DND-41 (cell line): Measurements from ENCODE around the gene USP4.

Experiments
- ATAC-seq: fragments of 200-7000 bp; cut with Tn5 transposase; 3 replicates; pipeline ENCODE4 v1.9.1; 2021; ENCODE audit warnings: low read depth; ENCODE audit not compliant: insufficient read depth
- DNase-seq: peaks from one replicate; pipeline ENCODE4 v3.0.0-alpha.2; 2020
- H2AFZ ChIP-seq: 2 replicates; pipeline ENCODE4 v1.6.0; 2012; ENCODE audit warnings: low read depth, low read length
- H3K27ac ChIP-seq: 2 replicates; pipeline ENCODE4 v1.5.1; 2012; ENCODE audit warnings: low read length, inconsistent platforms
- H3K27me3 ChIP-seq: fragments of 200-600 bp; sonication (generic); 2 replicates; pipeline ENCODE4 v1.6.0; 2012; ENCODE audit warnings: low read length, mild to moderate bottlenecking, inconsistent platforms; ENCODE audit not compliant: insufficient read depth, poor library complexity
- H3K36me3 ChIP-seq: 2 replicates; pipeline ENCODE4 v1.5.1; 2012; ENCODE audit warnings: low read length, inconsistent platforms; ENCODE audit not compliant: insufficient read depth
- H3K4me1 ChIP-seq: 2 replicates; pipeline ENCODE4 v1.5.1; 2012; ENCODE audit warnings: mild to moderate bottlenecking, low read length; ENCODE audit not compliant: insufficient read depth
- H3K4me2 ChIP-seq: 2 replicates; pipeline ENCODE4 v1.6.0; 2012; ENCODE audit warnings: mild to moderate bottlenecking, moderate library complexity, low read length, inconsistent platforms; ENCODE audit not compliant: insufficient read depth
- H3K4me3 ChIP-seq, 2 experiments: fragments of 200-600 bp in 1 of 2; shearing (Covaris generic) in 1 of 2; 2 replicates each; pipeline ENCODE4 v1.5.1; 2012 to 2016; ENCODE audit warnings: inconsistent platforms in 2 of 2, low read length in 2 of 2, mild to moderate bottlenecking in 2 of 2, low read depth in 1 of 2, moderate library complexity in 1 of 2
- H3K79me2 ChIP-seq: 2 replicates; pipeline ENCODE4 v1.6.0; 2012; ENCODE audit warnings: low read length, inconsistent platforms; ENCODE audit not compliant: insufficient read depth
- H3K9ac ChIP-seq: 2 replicates; pipeline ENCODE4 v1.6.0; 2012; ENCODE audit warnings: low read depth, mild to moderate bottlenecking, inconsistent platforms, low read length, moderate library complexity
- H3K9me3 ChIP-seq: 2 replicates; pipeline ENCODE4 v1.5.1; 2012; ENCODE audit warnings: low read length, moderate library complexity, mild to moderate bottlenecking, inconsistent platforms; ENCODE audit not compliant: insufficient read depth, severe bottlenecking
- H4K20me1 ChIP-seq: 2 replicates; pipeline ENCODE4 v1.6.0; 2012; ENCODE audit warnings: low read length; ENCODE audit not compliant: insufficient read depth
- EZH2 ChIP-seq: IDR thresholded peaks from 3 replicates; pipeline ENCODE4 v1.6.1; 2012; ENCODE audit warnings: borderline replicate concordance, low read depth, mild to moderate bottlenecking, moderate library complexity, low read length, inconsistent platforms; ENCODE audit not compliant: severe bottlenecking
- TF ChIP-seq, protein P1 (sequence below): IDR thresholded peaks from 2 replicates; pipeline ENCODE4 v1.5.1; 2012; ENCODE audit warnings: borderline replicate concordance, low read length, moderate library complexity, mild to moderate bottlenecking; ENCODE audit not compliant: poor library complexity, severe bottlenecking; ENCODE audit errors: extremely low read depth

USP4 gene, protein sequence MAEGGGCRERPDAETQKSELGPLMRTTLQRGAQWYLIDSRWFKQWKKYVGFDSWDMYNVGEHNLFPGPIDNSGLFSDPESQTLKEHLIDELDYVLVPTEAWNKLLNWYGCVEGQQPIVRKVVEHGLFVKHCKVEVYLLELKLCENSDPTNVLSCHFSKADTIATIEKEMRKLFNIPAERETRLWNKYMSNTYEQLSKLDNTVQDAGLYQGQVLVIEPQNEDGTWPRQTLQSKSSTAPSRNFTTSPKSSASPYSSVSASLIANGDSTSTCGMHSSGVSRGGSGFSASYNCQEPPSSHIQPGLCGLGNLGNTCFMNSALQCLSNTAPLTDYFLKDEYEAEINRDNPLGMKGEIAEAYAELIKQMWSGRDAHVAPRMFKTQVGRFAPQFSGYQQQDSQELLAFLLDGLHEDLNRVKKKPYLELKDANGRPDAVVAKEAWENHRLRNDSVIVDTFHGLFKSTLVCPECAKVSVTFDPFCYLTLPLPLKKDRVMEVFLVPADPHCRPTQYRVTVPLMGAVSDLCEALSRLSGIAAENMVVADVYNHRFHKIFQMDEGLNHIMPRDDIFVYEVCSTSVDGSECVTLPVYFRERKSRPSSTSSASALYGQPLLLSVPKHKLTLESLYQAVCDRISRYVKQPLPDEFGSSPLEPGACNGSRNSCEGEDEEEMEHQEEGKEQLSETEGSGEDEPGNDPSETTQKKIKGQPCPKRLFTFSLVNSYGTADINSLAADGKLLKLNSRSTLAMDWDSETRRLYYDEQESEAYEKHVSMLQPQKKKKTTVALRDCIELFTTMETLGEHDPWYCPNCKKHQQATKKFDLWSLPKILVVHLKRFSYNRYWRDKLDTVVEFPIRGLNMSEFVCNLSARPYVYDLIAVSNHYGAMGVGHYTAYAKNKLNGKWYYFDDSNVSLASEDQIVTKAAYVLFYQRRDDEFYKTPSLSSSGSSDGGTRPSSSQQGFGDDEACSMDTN

DNA sequence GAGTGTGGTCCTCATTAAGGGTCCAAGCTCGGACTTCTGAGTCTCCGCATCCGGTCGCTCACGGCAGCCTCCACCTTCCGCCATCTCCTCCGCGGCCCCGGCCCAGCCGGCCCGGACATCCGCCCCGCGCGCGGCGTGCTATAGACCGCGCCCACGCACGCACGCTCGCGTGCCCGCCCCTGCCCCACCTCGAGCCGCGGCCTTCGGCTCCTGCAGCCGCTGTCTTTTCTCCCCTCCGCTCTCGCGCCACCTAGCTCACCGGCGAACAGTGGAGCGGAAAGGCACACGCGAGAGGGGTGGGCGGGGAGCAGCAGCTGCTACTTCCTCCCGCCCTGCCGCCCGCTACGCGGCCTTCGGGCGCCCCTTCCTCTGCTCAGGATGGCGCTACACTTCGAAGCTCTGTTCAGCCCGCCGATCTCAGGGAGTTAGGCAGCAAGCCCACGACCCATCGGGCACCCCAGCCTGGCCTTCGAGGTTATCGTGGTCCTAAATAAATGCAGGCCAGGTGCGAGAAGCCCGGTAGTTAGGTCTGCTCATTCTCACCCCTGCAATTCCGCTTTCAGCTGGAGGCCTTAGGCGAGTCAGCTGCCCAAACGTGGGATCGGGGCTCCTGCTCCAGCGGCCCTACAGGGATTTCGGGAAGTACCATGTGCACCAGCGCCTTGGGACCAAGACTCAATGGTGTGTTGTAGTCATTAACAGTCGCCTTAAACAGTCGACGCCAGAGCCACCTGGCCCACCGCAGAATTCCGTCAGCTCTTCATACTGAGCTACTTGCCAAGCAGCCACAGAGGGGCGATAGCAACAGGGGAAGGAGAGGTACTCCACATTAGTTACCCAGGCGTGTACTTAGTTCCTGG, at the start of gene USP4:
USP4 (minus strand) TSS at position 113 of the 860 bp plus-strand sequence; CDS start at position 84, 29 bp downstream.
- Histone ChIP-seq H3K4me2 (peak within 1 kb of the TSS; percentile 72), H3K79me2 (peaks cover 64% of the 10 kb centered on the region), H3K27me3 (no peaks in the 10 kb centered on the region), H3K9ac (peak within 1 kb of the TSS; percentile 82), H2AFZ (peak within 1 kb of the TSS; percentile 83), H4K20me1 (no peaks in the 10 kb centered on the region), H3K27ac (peak within 1 kb of the TSS; percentile 98), H3K9me3 (no peaks in the 10 kb centered on the region), H3K36me3 (peaks cover 17% of the 10 kb centered on the region), H3K4me1 (peaks cover 45% of the 10 kb centered on the region), H3K4me3 (peak within 1 kb of the TSS; percentile 81 to 85)
- ATAC-seq = peak; percentile 84
- DNase-seq = peak; percentile 95
- no peak for TF ChIP-seq EZH2
- TF ChIP-seq, protein P1, sequence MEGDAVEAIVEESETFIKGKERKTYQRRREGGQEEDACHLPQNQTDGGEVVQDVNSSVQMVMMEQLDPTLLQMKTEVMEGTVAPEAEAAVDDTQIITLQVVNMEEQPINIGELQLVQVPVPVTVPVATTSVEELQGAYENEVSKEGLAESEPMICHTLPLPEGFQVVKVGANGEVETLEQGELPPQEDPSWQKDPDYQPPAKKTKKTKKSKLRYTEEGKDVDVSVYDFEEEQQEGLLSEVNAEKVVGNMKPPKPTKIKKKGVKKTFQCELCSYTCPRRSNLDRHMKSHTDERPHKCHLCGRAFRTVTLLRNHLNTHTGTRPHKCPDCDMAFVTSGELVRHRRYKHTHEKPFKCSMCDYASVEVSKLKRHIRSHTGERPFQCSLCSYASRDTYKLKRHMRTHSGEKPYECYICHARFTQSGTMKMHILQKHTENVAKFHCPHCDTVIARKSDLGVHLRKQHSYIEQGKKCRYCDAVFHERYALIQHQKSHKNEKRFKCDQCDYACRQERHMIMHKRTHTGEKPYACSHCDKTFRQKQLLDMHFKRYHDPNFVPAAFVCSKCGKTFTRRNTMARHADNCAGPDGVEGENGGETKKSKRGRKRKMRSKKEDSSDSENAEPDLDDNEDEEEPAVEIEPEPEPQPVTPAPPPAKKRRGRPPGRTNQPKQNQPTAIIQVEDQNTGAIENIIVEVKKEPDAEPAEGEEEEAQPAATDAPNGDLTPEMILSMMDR = peak; percentile 86

- Histone ChIP-seq H3K4me3 (no peak overlapping the region), H3K4me1 (no peaks in the 10 kb centered on the region), H3K9ac (no peak overlapping the region), H3K79me2 (peaks cover 97% of the 10 kb centered on the region), H3K4me2 (no peak overlapping the region), H3K27me3 (no peaks in the 10 kb centered on the region), H4K20me1 (peaks cover 87% of the 10 kb centered on the region), H3K9me3 (no peaks in the 10 kb centered on the region), H2AFZ (no peak overlapping the region), H3K27ac (no peak overlapping the region), H3K36me3 (peaks cover 18% of the 10 kb centered on the region)
- no peak for TF ChIP-seq EZH2
- TF ChIP-seq, protein P1 = no peak
- no peak for ATAC-seq
- DNase-seq = no peak
Observed at GRCh38 chr3:49389297-49389696, 49.4 kb upstream of the USP4 start.

GRCh38 chr3:49388289-49388820, 48.5 kb upstream of the USP4 start:
- no peak for ATAC-seq
- H2AFZ ChIP-seq = no peak overlapping the region
- no peak overlapping the region for H3K9ac ChIP-seq
- H3K27ac ChIP-seq = no peak overlapping the region
- no peak overlapping the region for H3K4me3 ChIP-seq
- H3K79me2 ChIP-seq = peaks cover 98% of the 10 kb centered on the region
- no peaks in the 10 kb centered on the region for H3K4me1 ChIP-seq
- H3K36me3 ChIP-seq = peaks cover 16% of the 10 kb centered on the region
- no peak overlapping the region for H3K4me2 ChIP-seq
- H3K9me3 ChIP-seq = no peaks in the 10 kb centered on the region
- DNase-seq = no peak
- H4K20me1 ChIP-seq = peaks cover 92% of the 10 kb centered on the region
- H3K27me3 ChIP-seq = no peaks in the 10 kb centered on the region
- TF ChIP-seq, protein P1 = no peak
- TF ChIP-seq EZH2 = no peak
